Calu3 (cell line): ENCODE measurements around the gene MMP19. TPM values are rescaled to one million over a fixed set of nuclear protein-coding genes. Genes with fewer than 3 reads are reported as not detected.

Experiments used
- BruUV-seq: library from RNA; stranded (reverse); fragments of 400-500 nt; replicated peaks from 2 replicates; lab custom pipeline; 2021; lab: Mats Ljungman, UMichigan
- CTCF ChIA-PET: fragments of 300-600 bp; sonication (Branson Sonifier 250); formaldehyde crosslinking; loops from one replicate; lab custom pipeline; 2022; ENCODE audit warnings: antibody characterized with exemption; lab: Charles Lee
- DNase-seq: peaks from one replicate; pipeline ENCODE4 v3.0.0; 2022
- H3K27ac Mint-ChIP-seq: one replicate; pipeline ENCODE4 v1.8.0; 2022; ENCODE audit warnings: mixed read lengths; ENCODE audit not compliant: unreplicated experiment
- H3K27me3 Mint-ChIP-seq: one replicate; pipeline ENCODE4 v1.8.0; 2022; ENCODE audit warnings: mixed read lengths; ENCODE audit not compliant: unreplicated experiment
- H3K36me3 Mint-ChIP-seq: one replicate; pipeline ENCODE4 v1.8.0; 2022; ENCODE audit warnings: mild to moderate bottlenecking, moderate library complexity, mixed read lengths; ENCODE audit not compliant: insufficient read depth, unreplicated experiment
- H3K4me1 Mint-ChIP-seq: one replicate; pipeline ENCODE4 v1.8.0; 2022; ENCODE audit warnings: mild to moderate bottlenecking, low read depth, mixed read lengths; ENCODE audit not compliant: unreplicated experiment
- H3K4me3 Mint-ChIP-seq: one replicate; pipeline ENCODE4 v1.8.0; 2022; ENCODE audit warnings: mild to moderate bottlenecking, low read depth, moderate library complexity, mixed read lengths; ENCODE audit not compliant: unreplicated experiment
- H3K9me3 Mint-ChIP-seq: one replicate; pipeline ENCODE4 v1.8.0; 2022; ENCODE audit warnings: low read depth, mixed read lengths; ENCODE audit not compliant: unreplicated experiment
- intact Hi-C: fragments of 100-400 bp; cut with micrococcal nuclease; formaldehyde crosslinking; loops from one replicate; pipeline ENCODE4 v1.10.0; 2022; ENCODE audit not compliant: unreplicated experiment
- total RNA-seq: library from RNA; stranded (reverse); gene quantifications from 2 replicates; pipeline ENCODE4 v1.2.3, GENCODE V29; 2022
- TF ChIP-seq, protein P1 (sequence below): fragments of 200-600 bp; IDR thresholded peaks from one replicate; pipeline ENCODE4 v1.8.0; 2022; ENCODE audit warnings: antibody characterized with exemption; ENCODE audit not compliant: unreplicated experiment

MMP19 gene
- total RNA-seq, 1 experiment from 2014 or later, result not detected

- intact Hi-C loops, result no loop called here
- Mint-ChIP-seq H3K4me3 (no peak overlapping the region), H3K36me3 (peaks cover 43% of the 10 kb centered on the region), H3K9me3 (no peaks in the 10 kb centered on the region), H3K4me1 (peaks cover 28% of the 10 kb centered on the region), H3K27ac (no peak overlapping the region), H3K27me3 (no peaks in the 10 kb centered on the region)
- CTCF ChIA-PET, result no interaction called here
- TF ChIP-seq, protein P1, sequence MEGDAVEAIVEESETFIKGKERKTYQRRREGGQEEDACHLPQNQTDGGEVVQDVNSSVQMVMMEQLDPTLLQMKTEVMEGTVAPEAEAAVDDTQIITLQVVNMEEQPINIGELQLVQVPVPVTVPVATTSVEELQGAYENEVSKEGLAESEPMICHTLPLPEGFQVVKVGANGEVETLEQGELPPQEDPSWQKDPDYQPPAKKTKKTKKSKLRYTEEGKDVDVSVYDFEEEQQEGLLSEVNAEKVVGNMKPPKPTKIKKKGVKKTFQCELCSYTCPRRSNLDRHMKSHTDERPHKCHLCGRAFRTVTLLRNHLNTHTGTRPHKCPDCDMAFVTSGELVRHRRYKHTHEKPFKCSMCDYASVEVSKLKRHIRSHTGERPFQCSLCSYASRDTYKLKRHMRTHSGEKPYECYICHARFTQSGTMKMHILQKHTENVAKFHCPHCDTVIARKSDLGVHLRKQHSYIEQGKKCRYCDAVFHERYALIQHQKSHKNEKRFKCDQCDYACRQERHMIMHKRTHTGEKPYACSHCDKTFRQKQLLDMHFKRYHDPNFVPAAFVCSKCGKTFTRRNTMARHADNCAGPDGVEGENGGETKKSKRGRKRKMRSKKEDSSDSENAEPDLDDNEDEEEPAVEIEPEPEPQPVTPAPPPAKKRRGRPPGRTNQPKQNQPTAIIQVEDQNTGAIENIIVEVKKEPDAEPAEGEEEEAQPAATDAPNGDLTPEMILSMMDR, result no peak
- BruUV-seq, result no TSS peak
- DNase-seq, result no peak
Observed at GRCh38 chr12:55812088-55812487, 30.6 kb downstream of the MMP19 start.

- Mint-ChIP-seq H3K27me3 (no peaks in the 10 kb centered on the region), H3K36me3 (peaks cover 50% of the 10 kb centered on the region), H3K9me3 (no peaks in the 10 kb centered on the region), H3K4me3 (no peak overlapping the region), H3K27ac (no peak overlapping the region), H3K4me1 (peaks cover 24% of the 10 kb centered on the region)
- BruUV-seq, result no TSS peak
- CTCF ChIA-PET, result interaction anchor here (0.7 to 1.4 kb wide), 2 partner anchors 11 to 335 kb away, joined by 3 read pairs; no protein-coding TSS in a partner anchor
- TF ChIP-seq, protein P1, result no peak
- intact Hi-C loops, result no loop called here
- DNase-seq, result no peak
Observed at GRCh38 chr12:55809274-55809673, 33.5 kb downstream of the MMP19 start.

- peaks cover 43% of the 10 kb centered on the region for H3K36me3 Mint-ChIP-seq
- no TSS peak for BruUV-seq
- H3K9me3 Mint-ChIP-seq, result no peaks in the 10 kb centered on the region
- intact Hi-C loops, result no loop called here
- TF ChIP-seq, protein P1, result no peak
- no peak overlapping the region for H3K4me3 Mint-ChIP-seq
- CTCF ChIA-PET, result interaction anchor here (0.7 kb wide), 1 partner anchor 892 kb away, joined by 4 read pairs; no protein-coding TSS in a partner anchor
- DNase-seq, result no peak
- no peak overlapping the region for H3K27ac Mint-ChIP-seq
- H3K27me3 Mint-ChIP-seq, result no peaks in the 10 kb centered on the region
- peaks cover 9% of the 10 kb centered on the region for H3K4me1 Mint-ChIP-seq
Observed at GRCh38 chr12:55806982-55807381, 35.8 kb downstream of the MMP19 start.

GRCh38 chr12:55797550-55797949, 45.2 kb downstream of the MMP19 start:
- H3K4me1 Mint-ChIP-seq, result peaks cover 10% of the 10 kb centered on the region
- no peak overlapping the region for H3K27ac Mint-ChIP-seq
- no peak overlapping the region for H3K4me3 Mint-ChIP-seq
- TF ChIP-seq, protein P1, result no peak
- CTCF ChIA-PET, result interaction anchor here (2.1 kb wide), 1 partner anchor 59 kb away, joined by 7 read pairs; no protein-coding TSS in a partner anchor
- intact Hi-C loops, result loop anchor here (5.0 kb wide), 1 partner anchor 60 kb away; no protein-coding TSS in a partner anchor
- peaks cover 48% of the 10 kb centered on the region for H3K36me3 Mint-ChIP-seq
- H3K27me3 Mint-ChIP-seq, result no peaks in the 10 kb centered on the region
- DNase-seq, result no peak
- BruUV-seq, result no TSS peak
- H3K9me3 Mint-ChIP-seq, result no peaks in the 10 kb centered on the region
